Trophoblast cell (in vitro differentiated cells and primary cell): ENCODE measurements around the gene DGKE.
A peak's percentile ranks its signal among the peaks of the same experiment; 100 is the strongest.

Experiments
- DNase-seq, 2 donors: peaks; one replicate each; pipeline ENCODE4 v3.0.0-alpha.2; 2016
- H2AFZ ChIP-seq: 2 replicates; pipeline ENCODE4 v1.6.1; 2013; ENCODE audit warnings: low read length, moderate library complexity, mild to moderate bottlenecking; ENCODE audit not compliant: insufficient read depth, poor library complexity
- H2AK5ac ChIP-seq: 2 replicates; pipeline ENCODE4 v1.6.1; 2013; ENCODE audit warnings: mild to moderate bottlenecking, low read length
- H2BK120ac ChIP-seq: 2 replicates; pipeline ENCODE4 v1.6.1; 2013; ENCODE audit warnings: low read length, mild to moderate bottlenecking, moderate library complexity; ENCODE audit not compliant: insufficient read depth, poor library complexity
- H2BK12ac ChIP-seq: 2 replicates; pipeline ENCODE4 v1.6.1; 2013; ENCODE audit warnings: mild to moderate bottlenecking, low read length, moderate library complexity
- H2BK5ac ChIP-seq: 2 replicates; pipeline ENCODE4 v1.6.1; 2013; ENCODE audit warnings: low read length, low read depth, moderate library complexity, mild to moderate bottlenecking; ENCODE audit not compliant: poor library complexity
- H3K14ac ChIP-seq: 2 replicates; pipeline ENCODE4 v1.6.1; 2013; ENCODE audit warnings: mild to moderate bottlenecking, low read length
- H3K18ac ChIP-seq: 2 replicates; pipeline ENCODE4 v1.6.1; 2013; ENCODE audit warnings: mild to moderate bottlenecking, low read length
- H3K23ac ChIP-seq: 2 replicates; pipeline ENCODE4 v1.6.1; 2013; ENCODE audit warnings: low read length
- H3K27ac ChIP-seq: 2 replicates; pipeline ENCODE4 v1.5.1; 2013; ENCODE audit warnings: low read depth, mild to moderate bottlenecking, inconsistent platforms, low read length, moderate library complexity
- H3K27me3 ChIP-seq: 2 replicates; pipeline ENCODE4 v1.6.1; 2013; ENCODE audit warnings: inconsistent platforms, mild to moderate bottlenecking, low read length, moderate library complexity; ENCODE audit not compliant: insufficient read depth
- H3K36me3 ChIP-seq, 2 experiments: 1 replicate in 1 of 2; 2 replicates in 1 of 2; pipeline ENCODE4 v1.6.1; 2013; ENCODE audit warnings: low read length in 2 of 2, mild to moderate bottlenecking in 2 of 2, moderate library complexity in 1 of 2; ENCODE audit not compliant: insufficient read depth in 2 of 2, control insufficient read depth in 1 of 2
- H3K4ac ChIP-seq: 2 replicates; pipeline ENCODE4 v1.6.1; 2013; ENCODE audit warnings: low read depth, mild to moderate bottlenecking, low read length, moderate library complexity
- H3K4me1 ChIP-seq, 2 experiments: 1 replicate in 1 of 2; 2 replicates in 1 of 2; pipeline ENCODE4 v1.6.1; 2013; ENCODE audit warnings: low read length in 2 of 2, mild to moderate bottlenecking in 2 of 2, moderate library complexity in 1 of 2; ENCODE audit not compliant: insufficient read depth in 2 of 2, control insufficient read depth in 1 of 2
- H3K4me2 ChIP-seq: 2 replicates; pipeline ENCODE4 v1.6.1; 2013; ENCODE audit warnings: inconsistent platforms, mild to moderate bottlenecking, low read length, moderate library complexity
- H3K4me3 ChIP-seq: 2 replicates; pipeline ENCODE4 v1.5.1; 2013; ENCODE audit warnings: mild to moderate bottlenecking, low read depth, low read length, inconsistent platforms
- H3K79me1 ChIP-seq: one replicate; pipeline ENCODE4 v1.6.1; 2013; ENCODE audit warnings: low read length
- H3K79me2 ChIP-seq: 2 replicates; pipeline ENCODE4 v1.6.1; 2013; ENCODE audit warnings: low read length, mild to moderate bottlenecking; ENCODE audit not compliant: control insufficient read depth, insufficient read depth, poor library complexity
- H3K9ac ChIP-seq: 2 replicates; pipeline ENCODE4 v1.6.1; 2013; ENCODE audit warnings: mild to moderate bottlenecking, low read length
- H3K9me3 ChIP-seq: 2 replicates; pipeline ENCODE4 v1.6.1; 2013; ENCODE audit warnings: low read depth, mild to moderate bottlenecking, control low read depth, inconsistent platforms, low read length; ENCODE audit not compliant: insufficient read depth
- H4K12ac ChIP-seq: 2 replicates; pipeline ENCODE4 v1.6.1; 2013; ENCODE audit warnings: low read depth, mild to moderate bottlenecking, low read length, moderate library complexity
- H4K8ac ChIP-seq: 2 replicates; pipeline ENCODE4 v1.6.1; 2013; ENCODE audit warnings: low read depth, mild to moderate bottlenecking, low read length, moderate library complexity
- H4K91ac ChIP-seq: one replicate; pipeline ENCODE4 v1.6.1; 2013; ENCODE audit warnings: low read depth, mild to moderate bottlenecking, low read length, moderate library complexity
- WGBS: extraction: QIAGEN DNeasy Blood & Tissue Kit; methylation state at CpG from one replicate; pipeline ENCODE4 v1.1.7; 2013; ENCODE audit warnings: missing lambda C conversion rate; ENCODE audit not compliant: insufficient read length, insufficient coverage; ENCODE audit errors: extremely low coverage; 5-methylcytosine and 5-hydroxymethylcytosine counted together

DGKE gene

GRCh38 chr17:56891751-56892150, 57.8 kb downstream of the DGKE start:
- Histone ChIP-seq H3K18ac (no peak overlapping the region), H2AFZ (no peak overlapping the region), H3K27ac (no peak overlapping the region), H4K12ac (no peak overlapping the region), H3K4me1 (no peaks in the 10 kb centered on the region), H3K14ac (no peak overlapping the region), H2BK5ac (no peak overlapping the region), H3K79me2 (no peaks in the 10 kb centered on the region), H3K27me3 (no peaks in the 10 kb centered on the region), H3K4me3 (no peak overlapping the region), H3K4me2 (no peak overlapping the region), H3K4ac (no peak overlapping the region), H3K79me1 (no peaks in the 10 kb centered on the region), H3K9ac (no peak overlapping the region), H4K8ac (no peak overlapping the region), H2AK5ac (no peak overlapping the region), H4K91ac (no peak overlapping the region), H2BK120ac (no peak overlapping the region), H2BK12ac (no peak overlapping the region), H3K36me3 (peaks cover 23 to 27% of the 10 kb centered on the region in 2 experiments), H3K9me3 (peaks cover 8% of the 10 kb centered on the region), H3K23ac (no peak overlapping the region)
- WGBS: no CpG with 5 or more reads among the region's 16 CpGs
- DNase-seq: peak in 1 of 2 donors; percentile 48

GRCh38 chr17:56892333-56892732, 58.4 kb downstream of the DGKE start:
- Histone ChIP-seq H3K4me1 (no peaks in the 10 kb centered on the region), H2BK120ac (no peak overlapping the region), H3K23ac (no peak overlapping the region), H4K8ac (no peak overlapping the region), H3K36me3 (peaks cover 23 to 27% of the 10 kb centered on the region in 2 experiments), H3K9me3 (peaks cover 7% of the 10 kb centered on the region), H3K79me1 (no peaks in the 10 kb centered on the region), H3K79me2 (no peaks in the 10 kb centered on the region), H4K91ac (no peak overlapping the region), H3K14ac (no peak overlapping the region), H2AK5ac (no peak overlapping the region), H2BK12ac (no peak overlapping the region), H3K4me2 (no peak overlapping the region), H3K4me3 (no peak overlapping the region), H3K4ac (no peak overlapping the region), H2BK5ac (no peak overlapping the region), H3K9ac (no peak overlapping the region), H3K18ac (no peak overlapping the region), H4K12ac (no peak overlapping the region), H3K27me3 (no peaks in the 10 kb centered on the region), H2AFZ (no peak overlapping the region), H3K27ac (no peak overlapping the region)
- WGBS: no CpG with 5 or more reads among the region's 1 CpG
- DNase-seq: no peak

- no CpG with 5 or more reads among the region's 7 CpGs for WGBS
- no peak for DNase-seq
These were observed 59.6 kb downstream of the DGKE start for GRCh38 chr17:56893503-56893902.

GRCh38 chr17:56894859-56895455, 61.0 kb downstream of the DGKE start:
- no peaks in the 10 kb centered on the region for H3K4me1 ChIP-seq
- H4K8ac ChIP-seq: no peak overlapping the region
- no peak overlapping the region for H3K4ac ChIP-seq
- no peak for DNase-seq
- H3K4me2 ChIP-seq: no peak overlapping the region
- H2AFZ ChIP-seq: no peak overlapping the region
- H3K9ac ChIP-seq: no peak overlapping the region
- H3K23ac ChIP-seq: no peak overlapping the region
- H3K36me3 ChIP-seq: peaks cover 27 to 28% of the 10 kb centered on the region in 2 experiments
- H2BK120ac ChIP-seq: no peak overlapping the region
- H3K79me1 ChIP-seq: no peaks in the 10 kb centered on the region
- no peak overlapping the region for H4K12ac ChIP-seq
- no peaks in the 10 kb centered on the region for H3K9me3 ChIP-seq
- no peak overlapping the region for H2BK12ac ChIP-seq
- H3K27me3 ChIP-seq: no peaks in the 10 kb centered on the region
- no peak overlapping the region for H4K91ac ChIP-seq
- no peak overlapping the region for H3K14ac ChIP-seq
- H2BK5ac ChIP-seq: no peak overlapping the region
- H2AK5ac ChIP-seq: no peak overlapping the region
- no peak overlapping the region for H3K18ac ChIP-seq
- H3K27ac ChIP-seq: no peak overlapping the region
- WGBS: no CpG with 5 or more reads among the region's 20 CpGs
- H3K79me2 ChIP-seq: no peaks in the 10 kb centered on the region
- no peak overlapping the region for H3K4me3 ChIP-seq

More at GRCh38 chr17:56893503-56893902, 59.6 kb downstream of the DGKE start:
- Histone ChIP-seq H3K4ac (no peak overlapping the region), H3K18ac (no peak overlapping the region), H3K79me1 (no peaks in the 10 kb centered on the region), H4K8ac (no peak overlapping the region), H3K4me3 (no peak overlapping the region), H2BK5ac (no peak overlapping the region), H2BK12ac (no peak overlapping the region), H2AFZ (no peak overlapping the region), H2BK120ac (no peak overlapping the region), H4K91ac (no peak overlapping the region), H3K9ac (no peak overlapping the region), H3K14ac (no peak overlapping the region), H3K4me1 (no peaks in the 10 kb centered on the region), H3K9me3 (no peaks in the 10 kb centered on the region), H3K27ac (no peak overlapping the region), H3K4me2 (no peak overlapping the region), H3K79me2 (no peaks in the 10 kb centered on the region), H4K12ac (no peak overlapping the region), H3K23ac (no peak overlapping the region), H3K36me3 (peaks cover 23 to 27% of the 10 kb centered on the region in 2 experiments), H2AK5ac (no peak overlapping the region), H3K27me3 (no peaks in the 10 kb centered on the region)
